Progenitor cell of endocrine pancreas (in vitro differentiated cells): ENCODE measurements around the gene SERPINA6. TPM values are rescaled to one million over a fixed set of nuclear protein-coding genes. Genes with fewer than 3 reads are reported as not detected.
A peak's percentile ranks its signal among the peaks of the same experiment; 100 is the strongest.
"Not testable (repeated sequence)": the region's sequence is repeated elsewhere in the genome, so short reads cannot be mapped to it uniquely, and the experiment has no call there.

Experiments
- DNase-seq: peaks from one replicate; pipeline ENCODE4 v3.0.0; 2021; ENCODE audit warnings: low spot score; ENCODE audit not compliant: unreplicated experiment
- H3K27ac Mint-ChIP-seq: 2 replicates; pipeline ENCODE4 v1.8.0; 2021; ENCODE audit warnings: mild to moderate bottlenecking, moderate library complexity, mixed read lengths
- H3K27me3 Mint-ChIP-seq: 2 replicates; pipeline ENCODE4 v1.8.0; 2021; ENCODE audit warnings: mixed read lengths
- H3K36me3 Mint-ChIP-seq: 2 replicates; pipeline ENCODE4 v1.8.0; 2022; ENCODE audit warnings: mixed read lengths; ENCODE audit not compliant: insufficient read depth
- H3K4me1 Mint-ChIP-seq: 2 replicates; pipeline ENCODE4 v1.8.0; 2021; ENCODE audit warnings: low read depth, mixed read lengths
- H3K4me3 Mint-ChIP-seq: 2 replicates; pipeline ENCODE4 v1.8.0; 2021; ENCODE audit warnings: low read depth, mild to moderate bottlenecking, moderate library complexity, mixed read lengths
- H3K9me3 Mint-ChIP-seq: 2 replicates; pipeline ENCODE4 v1.8.0; 2021; ENCODE audit warnings: low read depth, mixed read lengths
- CTCF ChIP-seq: fragments of 200-600 bp; sonication (generic); IDR thresholded peaks from one replicate; pipeline ENCODE4 v1.5.0; 2021; ENCODE audit warnings: antibody characterized with exemption, mild to moderate bottlenecking; ENCODE audit not compliant: unreplicated experiment
- total RNA-seq: library from RNA; stranded (reverse); gene quantifications from 2 replicates; pipeline ENCODE4 v1.2.1, GENCODE V29; 2021

The SERPINA6 gene
- total RNA-seq, 1 donor from 2014 or later = 1.6 TPM

- Mint-ChIP-seq H3K27ac (no peak overlapping the region), H3K4me1 (peaks cover 18% of the 10 kb centered on the region), H3K9me3 (peaks cover 8% of the 10 kb centered on the region), H3K36me3 (peaks cover under 1% of the 10 kb centered on the region), H3K4me3 (no peak overlapping the region), H3K27me3 (no peaks in the 10 kb centered on the region)
- no peak for DNase-seq
- no peak for TF ChIP-seq CTCF
These were observed 34.0 kb upstream of the SERPINA6 start for GRCh38 chr14:94357166-94357565.

GRCh38 chr14:94356379-94357056 is 33.4 kb upstream of the SERPINA6 start:
- no peak for TF ChIP-seq CTCF
- H3K27me3 Mint-ChIP-seq = no peaks in the 10 kb centered on the region
- peaks cover 13% of the 10 kb centered on the region for H3K9me3 Mint-ChIP-seq
- H3K36me3 Mint-ChIP-seq = peaks cover 3% of the 10 kb centered on the region
- peaks cover 18% of the 10 kb centered on the region for H3K4me1 Mint-ChIP-seq
- peak overlapping the region; percentile 54 for H3K27ac Mint-ChIP-seq
- no peak for DNase-seq
- H3K4me3 Mint-ChIP-seq = no peak overlapping the region

GRCh38 chr14:94355191-94355794 is 32.2 kb upstream of the SERPINA6 start:
- H3K27me3 Mint-ChIP-seq = no peaks in the 10 kb centered on the region
- DNase-seq = no peak
- H3K27ac Mint-ChIP-seq = no peak overlapping the region
- TF ChIP-seq CTCF = peak; percentile 43
- H3K36me3 Mint-ChIP-seq = peaks cover 3% of the 10 kb centered on the region
- H3K4me3 Mint-ChIP-seq = no peak overlapping the region
- H3K4me1 Mint-ChIP-seq = peaks cover 12% of the 10 kb centered on the region
- H3K9me3 Mint-ChIP-seq = peaks cover 13% of the 10 kb centered on the region

GRCh38 chr14:94354638-94355185 is 31.6 kb upstream of the SERPINA6 start:
- no peak for DNase-seq
- H3K27ac Mint-ChIP-seq = no peak overlapping the region
- no peak for TF ChIP-seq CTCF
- peaks cover 13% of the 10 kb centered on the region for H3K9me3 Mint-ChIP-seq
- H3K36me3 Mint-ChIP-seq = peaks cover 3% of the 10 kb centered on the region
- no peak overlapping the region for H3K4me3 Mint-ChIP-seq
- H3K27me3 Mint-ChIP-seq = no peaks in the 10 kb centered on the region
- peaks cover 12% of the 10 kb centered on the region for H3K4me1 Mint-ChIP-seq

- peaks cover 12% of the 10 kb centered on the region for H3K4me1 Mint-ChIP-seq
- peaks cover 13% of the 10 kb centered on the region for H3K9me3 Mint-ChIP-seq
- not testable (repeated sequence) for H3K36me3 Mint-ChIP-seq, H3K27me3 Mint-ChIP-seq, H3K27ac Mint-ChIP-seq, DNase-seq, H3K4me3 Mint-ChIP-seq
These were observed 31.1 kb upstream of the SERPINA6 start for GRCh38 chr14:94354190-94354589.
